Measurements from ENCODE around the gene IL17REL. TPM values are rescaled to one million over a fixed set of nuclear protein-coding genes. Genes with fewer than 3 reads are reported as not detected.

The IL17REL gene
- polyA plus RNA-seq, 1 donor from 2014 or later = not detected

DNA sequence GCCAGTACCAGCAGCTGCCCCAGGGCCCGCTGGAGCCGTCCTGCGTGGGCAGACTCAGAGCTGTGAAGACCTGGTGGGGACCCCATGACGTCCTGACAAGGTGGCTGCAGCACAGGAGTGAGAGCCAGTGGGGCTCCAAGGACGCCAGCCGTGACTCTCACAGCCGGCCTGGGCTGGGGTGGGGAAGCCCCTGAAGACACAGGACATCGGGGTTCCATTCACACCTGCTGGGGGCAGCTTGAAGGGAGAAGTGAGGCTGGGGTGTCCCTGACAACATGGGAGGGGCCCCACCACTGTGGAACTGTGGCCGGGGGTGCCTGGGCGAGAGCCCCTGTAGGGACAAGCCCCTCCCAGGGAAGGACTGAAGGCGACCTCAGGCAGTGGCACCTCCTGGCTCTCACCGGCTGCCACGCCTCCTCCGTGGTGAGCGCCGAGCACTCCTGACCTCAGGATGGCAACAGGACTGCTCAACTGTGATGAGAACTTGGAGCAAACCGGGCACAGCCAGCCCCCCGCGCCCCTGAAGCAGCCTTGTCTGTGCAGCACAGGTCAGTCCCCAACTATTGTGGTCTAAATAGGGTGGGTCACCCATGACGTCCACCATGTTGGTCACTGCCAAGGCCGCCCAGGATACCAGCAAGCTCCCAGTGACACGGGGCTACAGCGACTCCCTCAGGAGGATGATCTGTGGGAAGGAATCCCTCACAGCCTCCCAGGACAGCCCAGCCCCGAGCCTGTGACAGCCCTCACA, 22.7 kb upstream of the IL17REL start:
- Mint-ChIP-seq H3K9me3 (peaks cover 0 to 13% (median 10%) of the 10 kb centered on the region in 3 donors), H3K27me3 (peaks cover 6% of the 10 kb centered on the region), H3K36me3 (no peaks in the 10 kb centered on the region), H3K4me3 (no peak overlapping the region), H3K4me1 (no peaks in the 10 kb centered on the region), H3K27ac (no peak overlapping the region)

DNA sequence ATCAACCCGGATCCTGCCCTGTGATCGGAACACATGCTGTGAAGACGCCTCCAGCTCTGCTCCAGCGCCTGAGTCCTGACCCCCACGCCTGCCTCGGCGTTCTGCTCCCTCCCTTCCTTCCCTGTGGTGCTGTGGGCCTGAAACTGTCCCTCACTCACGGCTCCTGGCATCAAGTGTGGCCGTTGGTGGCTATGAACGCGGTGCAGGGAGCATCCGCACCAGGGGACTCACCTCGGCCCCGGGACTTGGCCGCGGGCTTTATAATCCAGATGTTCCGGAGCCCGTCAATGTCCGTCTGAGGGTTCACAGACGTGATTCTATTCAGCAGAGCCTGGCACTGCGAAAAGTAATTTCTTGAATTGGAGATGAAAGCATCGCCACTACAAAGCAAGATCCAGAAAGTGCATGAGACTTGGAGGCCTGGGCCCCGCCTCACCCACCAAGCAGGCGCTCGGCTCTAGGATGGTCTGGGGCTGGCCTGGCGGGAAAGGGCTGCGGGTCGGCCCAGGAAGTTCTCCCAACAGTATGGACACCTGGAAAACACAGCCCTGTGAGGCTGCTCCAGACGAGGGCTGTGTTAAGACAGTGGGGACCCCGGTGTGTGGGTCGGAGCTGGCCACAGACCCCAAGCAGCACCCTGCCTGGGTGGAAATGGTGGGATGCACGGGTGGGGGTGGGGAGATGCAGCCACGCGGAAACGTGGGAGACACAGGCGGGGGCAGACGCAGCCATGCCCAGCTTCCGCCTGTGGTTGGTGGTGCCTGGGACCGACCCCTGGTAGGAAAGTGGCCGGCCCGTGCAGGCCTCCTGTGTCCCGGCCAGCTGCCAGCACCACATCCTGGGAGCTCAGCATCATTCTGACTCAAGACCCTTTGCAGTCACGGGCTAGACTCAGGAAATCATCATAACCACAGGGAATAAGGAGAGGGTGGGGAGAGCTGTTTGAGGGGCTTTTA, 21.8 kb upstream of the IL17REL start:
- Mint-ChIP-seq H3K4me1 (no peaks in the 10 kb centered on the region), H3K27ac (no peak overlapping the region), H3K36me3 (no peaks in the 10 kb centered on the region), H3K27me3 (peaks cover 8% of the 10 kb centered on the region), H3K9me3 (peaks cover 0 to 11% (median 10%) of the 10 kb centered on the region in 3 donors), H3K4me3 (peak overlapping the region in 1 of 4 donors; percentile 12)

DNA sequence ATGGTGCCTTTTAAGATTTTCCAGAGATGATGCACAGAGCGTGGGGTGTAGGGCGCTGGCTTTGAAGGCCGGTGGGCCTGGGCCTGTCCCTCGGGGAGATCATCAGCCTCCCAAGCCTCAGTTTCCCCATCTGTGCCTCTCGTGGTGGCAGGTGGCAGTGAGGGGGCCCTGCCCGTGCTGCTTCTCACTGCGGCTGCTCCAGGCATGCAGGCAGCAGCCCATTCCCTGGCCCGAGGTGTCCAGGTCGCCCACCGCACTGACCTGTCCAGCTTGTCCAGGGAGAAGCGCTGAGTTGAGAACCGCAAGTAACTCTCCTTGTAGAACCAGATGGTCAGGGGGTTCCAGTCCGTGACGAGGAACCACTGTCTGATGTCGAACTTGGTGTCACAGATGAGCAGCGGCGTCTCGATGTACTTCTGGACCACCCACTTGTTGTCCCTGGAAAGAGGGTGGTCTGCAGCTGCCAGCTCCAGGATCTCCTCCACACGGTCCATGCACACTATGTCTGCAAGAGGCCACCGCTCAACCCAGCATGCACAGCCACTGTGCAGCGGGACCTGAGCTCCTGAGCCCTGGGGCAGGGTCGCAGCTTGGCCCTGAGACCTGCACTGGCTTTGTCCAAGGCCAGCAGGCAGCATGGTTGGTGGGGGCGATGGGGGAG, 20.5 kb upstream of the IL17REL start:
- Mint-ChIP-seq H3K4me3 (peak overlapping the region in 1 of 4 donors; percentile 17), H3K4me1 (no peaks in the 10 kb centered on the region), H3K9me3 (peaks cover 0 to 6% (median 4%) of the 10 kb centered on the region in 3 donors), H3K36me3 (no peaks in the 10 kb centered on the region), H3K27me3 (peaks cover 8% of the 10 kb centered on the region), H3K27ac (no peak overlapping the region)

DNA sequence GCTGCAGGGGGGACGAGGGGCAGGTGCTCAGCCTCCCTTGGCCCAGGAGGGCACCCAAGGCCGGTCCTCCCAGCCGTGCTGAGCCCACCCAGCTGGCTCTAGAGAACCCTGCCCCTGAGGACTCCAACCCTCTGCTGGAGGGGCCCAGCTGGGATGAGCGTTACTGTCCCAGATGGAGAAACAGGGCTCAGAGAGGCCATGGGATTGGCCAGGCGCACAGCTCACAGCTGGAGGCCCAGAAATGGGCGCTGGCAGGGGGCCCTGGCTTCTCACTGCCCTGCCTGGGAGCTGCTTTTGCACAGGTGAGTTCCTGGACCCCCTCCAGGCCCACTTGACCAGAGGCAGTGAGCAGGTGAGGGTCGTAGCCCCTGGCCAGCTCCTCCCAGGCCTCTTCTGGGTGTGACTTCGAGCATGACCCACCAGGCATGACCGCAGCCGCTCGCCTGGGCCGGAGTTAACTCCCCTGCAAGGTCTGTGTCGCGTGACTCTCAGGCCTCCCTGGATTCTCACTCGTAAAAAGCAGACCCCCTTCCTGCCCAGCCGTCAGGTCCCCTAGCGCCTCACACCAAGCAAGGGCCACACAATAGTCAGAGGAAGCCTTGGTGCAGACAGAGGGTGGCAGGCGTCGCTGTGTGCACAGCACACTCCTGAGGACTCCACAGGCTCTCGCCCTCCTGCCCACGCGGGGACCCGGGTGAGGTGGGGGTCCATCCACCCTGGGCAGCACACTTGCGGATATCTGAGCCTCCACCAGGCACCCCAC, 19.7 kb upstream of the IL17REL start:
- H3K36me3 Mint-ChIP-seq = no peaks in the 10 kb centered on the region
- H3K4me3 Mint-ChIP-seq = no peak overlapping the region
- no peaks in the 10 kb centered on the region for H3K4me1 Mint-ChIP-seq
- no peak overlapping the region for H3K27ac Mint-ChIP-seq
- H3K9me3 Mint-ChIP-seq = no peaks in the 10 kb centered on the region
- H3K27me3 Mint-ChIP-seq = peaks cover 8% of the 10 kb centered on the region

DNA sequence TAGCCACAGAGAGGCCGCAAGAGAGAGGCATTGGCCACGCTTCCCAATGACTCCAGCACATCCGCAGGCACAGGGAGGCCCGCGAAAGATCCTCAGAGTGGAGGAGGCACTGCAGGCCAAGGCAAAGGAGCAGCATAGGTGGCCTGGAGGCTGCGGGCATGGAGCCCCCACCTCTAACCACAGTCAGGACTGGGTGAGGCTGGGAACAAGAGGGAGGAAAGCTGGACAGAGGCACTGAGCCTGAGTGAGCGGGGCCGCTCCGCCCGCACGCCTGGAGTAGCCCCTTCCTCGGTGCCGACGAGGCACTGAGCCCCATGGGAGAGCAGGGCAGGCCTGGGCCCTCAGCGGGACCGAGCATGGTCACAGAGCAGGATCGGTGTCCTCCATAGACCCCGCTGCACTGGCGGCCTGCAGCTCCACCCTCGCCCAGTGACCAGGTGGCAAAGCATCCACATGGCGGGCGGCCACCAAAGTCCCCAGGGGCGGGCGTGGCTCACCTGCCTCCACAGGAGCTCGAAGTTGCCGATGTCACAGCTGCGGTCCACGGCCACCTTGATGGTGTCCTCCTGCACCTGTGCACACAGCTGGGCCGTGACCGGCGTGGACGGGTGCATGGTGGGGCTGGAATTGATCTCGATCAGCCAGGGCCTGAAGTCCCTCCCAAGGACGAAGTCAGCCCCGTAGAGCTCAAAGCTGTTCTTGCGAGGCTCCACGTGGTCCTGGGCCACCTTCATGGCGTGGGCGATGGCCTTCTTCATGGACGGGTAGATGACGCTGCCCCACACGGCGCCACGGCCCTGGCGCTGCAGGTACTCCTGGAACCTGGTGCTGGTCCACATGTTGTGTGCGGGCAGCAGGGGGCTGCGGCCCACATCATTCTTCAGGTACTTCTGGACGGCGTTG, 18.9 kb upstream of the IL17REL start:
- Mint-ChIP-seq H3K36me3 (no peaks in the 10 kb centered on the region), H3K27ac (no peak overlapping the region), H3K4me1 (no peaks in the 10 kb centered on the region), H3K27me3 (peaks cover 8% of the 10 kb centered on the region), H3K4me3 (no peak overlapping the region), H3K9me3 (no peaks in the 10 kb centered on the region)

DNA sequence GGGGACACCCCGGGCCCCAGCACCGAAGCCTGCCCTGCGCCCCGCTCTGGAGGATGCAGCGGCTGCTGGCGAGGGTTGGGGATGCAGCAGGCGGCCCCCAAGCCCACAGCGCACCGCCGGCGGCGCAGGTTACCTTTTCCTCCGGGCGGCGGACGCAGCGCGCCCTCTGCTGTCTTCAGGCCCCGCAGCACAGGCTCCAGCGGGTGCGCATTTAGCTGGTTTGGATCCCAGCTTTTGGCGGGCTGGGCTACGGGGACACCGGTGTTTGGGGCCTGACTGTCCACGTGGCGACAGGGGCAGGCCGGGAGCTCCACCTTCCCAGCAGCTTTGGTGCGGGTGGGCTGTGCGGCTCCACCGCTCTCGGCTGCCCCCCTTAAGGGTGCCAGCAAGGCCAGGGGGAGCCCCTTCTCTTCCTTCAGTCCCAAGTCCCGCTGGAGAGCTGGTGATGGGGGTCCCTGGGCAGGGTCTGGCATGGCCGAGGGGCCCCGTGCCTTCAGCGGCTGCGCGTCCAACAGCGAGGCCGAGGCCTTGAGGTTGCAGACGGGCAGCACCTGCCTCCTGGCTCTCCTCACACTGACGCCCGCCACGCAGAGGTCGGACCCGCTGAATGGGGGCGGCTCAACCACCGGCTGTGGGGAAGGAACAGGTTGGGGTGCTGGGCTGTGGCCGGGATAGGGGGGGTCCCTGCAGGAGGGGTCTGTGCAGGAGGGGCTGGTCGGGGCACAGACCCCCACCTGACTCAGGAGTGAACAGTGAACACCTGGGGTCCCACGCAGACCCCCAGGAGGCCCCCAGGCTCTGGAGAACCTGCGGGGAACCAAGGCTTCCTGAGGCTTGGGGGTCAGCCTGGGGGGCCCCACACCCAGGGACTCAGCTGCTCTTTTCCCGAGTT, 18.0 kb upstream of the IL17REL start:
- no peaks in the 10 kb centered on the region for H3K36me3 Mint-ChIP-seq
- peaks cover 8% of the 10 kb centered on the region for H3K27me3 Mint-ChIP-seq
- H3K9me3 Mint-ChIP-seq = no peaks in the 10 kb centered on the region
- no peaks in the 10 kb centered on the region for H3K4me1 Mint-ChIP-seq
- no peak overlapping the region for H3K27ac Mint-ChIP-seq
- H3K4me3 Mint-ChIP-seq = no peak overlapping the region

DNA sequence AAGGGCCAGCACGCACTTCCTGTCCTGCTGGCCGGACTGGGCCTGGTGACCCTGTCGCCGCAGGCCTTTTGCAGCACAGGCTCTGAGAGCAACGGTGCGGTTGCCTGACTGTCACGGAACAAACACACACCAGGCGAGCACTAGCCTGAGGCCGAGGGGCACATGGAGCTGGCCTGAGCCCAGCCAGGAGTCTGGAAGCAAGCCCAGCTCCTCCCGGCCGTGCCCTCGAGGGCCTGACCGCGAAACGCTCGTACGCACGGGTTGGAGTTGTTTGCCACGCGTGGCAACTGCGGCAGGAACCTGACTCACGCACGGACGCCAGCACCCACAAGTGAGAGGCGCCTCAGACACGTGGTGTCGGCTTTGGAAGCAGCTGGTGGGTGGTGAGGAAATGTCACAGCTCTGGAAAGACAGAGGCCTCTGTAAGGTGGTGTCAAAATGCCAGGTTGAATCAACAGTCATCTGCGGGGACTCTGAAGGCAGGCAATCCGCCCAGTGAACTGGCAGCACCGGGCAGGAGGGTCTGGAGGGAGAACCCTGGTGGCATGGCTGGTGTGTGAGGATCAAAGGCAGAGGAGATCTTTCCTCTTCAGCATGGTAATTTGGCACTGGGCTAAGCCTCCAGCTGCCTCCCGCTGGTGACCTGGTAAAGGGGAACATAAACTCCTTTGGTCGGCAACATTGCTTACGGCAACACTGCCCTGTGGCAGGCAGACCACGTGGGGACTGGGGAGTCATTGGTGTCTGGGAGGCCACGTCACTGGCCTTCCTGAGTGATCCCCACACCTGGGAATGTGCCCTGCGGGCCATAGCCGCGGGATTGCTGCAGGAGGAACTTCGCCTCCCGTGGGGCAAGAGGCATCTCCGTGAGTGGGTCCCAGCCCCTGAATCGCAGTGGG, 15.3 kb upstream of the IL17REL start:
- H3K27ac Mint-ChIP-seq = no peak overlapping the region
- peaks cover 0 to 2% (median 0%) of the 10 kb centered on the region in 3 donors for H3K4me1 Mint-ChIP-seq
- H3K9me3 Mint-ChIP-seq = peaks cover 0 to 5% (median 0%) of the 10 kb centered on the region in 3 donors
- H3K36me3 Mint-ChIP-seq = no peaks in the 10 kb centered on the region
- peak overlapping the region in 1 of 4 donors; percentile 58 for H3K4me3 Mint-ChIP-seq
- H3K27me3 Mint-ChIP-seq = peaks cover 7% of the 10 kb centered on the region

DNA sequence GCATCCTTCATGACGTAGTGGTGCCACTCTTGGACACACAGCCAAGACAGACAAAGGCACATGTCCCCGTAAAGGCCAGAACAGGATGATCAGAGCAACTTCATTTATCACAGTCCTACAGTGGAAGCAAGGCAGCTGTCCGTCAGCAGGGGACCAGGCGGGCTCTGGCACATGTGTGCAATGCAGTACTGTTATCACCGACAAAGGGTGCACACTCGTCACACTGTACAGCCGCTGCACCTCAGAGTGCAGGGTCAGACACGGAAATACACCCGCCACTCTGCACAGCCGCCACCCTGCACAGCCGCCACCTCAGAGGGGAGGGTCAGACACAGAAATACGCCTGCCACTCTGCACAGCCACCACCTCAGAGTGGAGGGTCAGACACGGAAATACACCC, 13.4 kb upstream of the IL17REL start:
- Mint-ChIP-seq H3K4me1 (peaks cover 0 to 2% (median 0%) of the 10 kb centered on the region in 3 donors), H3K4me3 (no peak overlapping the region), H3K9me3 (peaks cover 0 to 5% (median 0%) of the 10 kb centered on the region in 3 donors), H3K36me3 (no peaks in the 10 kb centered on the region), H3K27ac (no peak overlapping the region), H3K27me3 (peaks cover 4% of the 10 kb centered on the region)

DNA sequence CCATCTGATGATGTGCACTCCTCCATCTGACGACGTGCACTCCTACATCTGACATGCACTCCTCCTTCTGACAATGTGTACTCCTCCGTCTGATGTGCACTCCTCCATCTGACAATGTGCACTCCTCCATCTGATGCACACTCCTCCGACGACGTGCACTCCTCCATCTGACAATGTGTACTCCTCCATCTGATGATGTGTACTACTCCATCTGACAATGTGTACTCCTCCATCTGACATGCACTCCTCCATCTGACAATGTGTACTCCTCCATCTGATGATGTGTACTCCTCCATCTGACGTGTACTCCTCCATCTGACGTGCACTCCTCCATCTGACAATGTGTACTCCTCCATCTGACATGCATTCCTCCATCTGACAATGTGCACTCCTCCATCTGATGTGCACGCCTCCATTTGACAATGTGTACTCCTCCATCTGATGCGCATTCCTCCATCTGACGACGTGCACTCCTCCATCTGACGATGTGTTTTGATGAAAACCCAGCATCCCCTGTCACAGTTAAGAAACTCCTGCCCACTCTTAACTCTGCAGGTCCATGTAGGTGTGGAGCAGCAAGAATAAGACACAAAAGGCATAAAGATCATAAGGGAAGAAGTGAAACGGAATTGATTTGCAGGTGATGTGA, 9.7 kb upstream of the IL17REL start:
- Mint-ChIP-seq H3K27me3 (peaks cover 5% of the 10 kb centered on the region), H3K4me3 (no peak overlapping the region), H3K36me3 (no peaks in the 10 kb centered on the region), H3K27ac (no peak overlapping the region), H3K4me1 (peaks cover 7 to 18% (median 12%) of the 10 kb centered on the region in 3 donors), H3K9me3 (peaks cover 0 to 8% (median 0%) of the 10 kb centered on the region in 3 donors)

DNA sequence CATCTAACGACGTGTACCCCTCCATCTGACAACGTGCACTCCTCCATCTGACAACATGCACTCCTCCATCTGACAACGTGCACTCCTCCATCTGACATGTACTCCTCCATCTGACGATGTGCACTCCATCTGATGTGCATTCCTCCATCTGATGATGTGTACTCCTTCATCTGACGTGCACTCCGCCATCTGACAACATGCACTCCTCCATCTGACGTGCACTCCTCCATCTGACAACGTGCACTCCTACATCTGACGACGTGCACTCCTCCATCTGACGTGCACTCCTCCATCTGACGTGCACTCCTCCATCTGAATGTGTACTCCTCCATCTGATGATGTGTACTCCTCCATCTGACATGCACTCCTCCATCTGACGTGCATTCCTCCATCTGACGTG, 8.0 kb upstream of the IL17REL start:
- Mint-ChIP-seq H3K27me3 (peaks cover 6% of the 10 kb centered on the region), H3K4me3 (no peak overlapping the region), H3K9me3 (peaks cover 0 to 8% (median 0%) of the 10 kb centered on the region in 3 donors), H3K4me1 (peaks cover 11 to 23% (median 12%) of the 10 kb centered on the region in 3 donors), H3K36me3 (no peaks in the 10 kb centered on the region), H3K27ac (no peak overlapping the region)

DNA sequence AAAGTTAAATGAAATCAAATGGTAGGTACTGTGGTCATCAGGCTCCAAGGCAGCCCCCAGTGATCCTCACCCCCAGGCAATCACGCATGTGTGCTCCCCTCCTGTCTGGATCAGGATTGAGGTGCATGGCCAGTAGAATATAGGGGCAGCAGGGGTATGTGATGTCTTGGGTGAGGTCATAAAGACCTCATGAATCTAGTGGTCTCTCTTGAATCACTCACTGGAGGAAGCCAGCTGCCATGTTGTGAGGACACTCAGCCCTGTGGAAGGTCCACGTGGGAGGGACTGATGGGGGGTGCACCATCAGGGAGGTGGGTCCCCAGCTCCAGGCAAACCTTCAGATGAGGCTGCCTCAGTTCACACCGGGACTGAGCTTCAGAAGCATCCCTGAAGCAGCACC, 6.8 kb upstream of the IL17REL start:
- peaks cover 0 to 4% (median 0%) of the 10 kb centered on the region in 3 donors for H3K9me3 Mint-ChIP-seq
- no peak overlapping the region for H3K4me3 Mint-ChIP-seq
- H3K27ac Mint-ChIP-seq = peak overlapping the region in 1 of 3 donors; percentile 2
- peaks cover 4% of the 10 kb centered on the region for H3K27me3 Mint-ChIP-seq
- H3K36me3 Mint-ChIP-seq = no peaks in the 10 kb centered on the region
- peaks cover 11 to 22% (median 12%) of the 10 kb centered on the region in 3 donors for H3K4me1 Mint-ChIP-seq

All from IgD-negative memory B cell (primary cell).